ENCODE data around the gene TAS1R3.

DNA sequence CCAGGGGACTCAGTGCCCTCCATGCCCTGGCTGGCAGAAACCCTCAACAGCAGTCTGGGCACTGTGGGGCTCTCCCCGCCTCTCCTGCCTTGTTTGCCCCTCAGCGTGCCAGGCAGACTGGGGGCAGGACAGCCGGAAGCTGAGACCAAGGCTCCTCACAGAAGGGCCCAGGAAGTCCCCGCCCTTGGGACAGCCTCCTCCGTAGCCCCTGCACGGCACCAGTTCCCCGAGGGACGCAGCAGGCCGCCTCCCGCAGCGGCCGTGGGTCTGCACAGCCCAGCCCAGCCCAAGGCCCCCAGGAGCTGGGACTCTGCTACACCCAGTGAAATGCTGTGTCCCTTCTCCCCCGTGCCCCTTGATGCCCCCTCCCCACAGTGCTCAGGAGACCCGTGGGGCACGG lies 2.8 kb upstream of the TAS1R3 start:
- TF ChIP-seq CTCF (conservative IDR thresholded peaks at IDR 0.05 in 1 of 2, IDR thresholded peaks at IDR 0.05 in 1 of 2; ENCODE audit: extremely low read depth in 1 of 2, insufficient read depth in 1 of 2, low read depth in 1 of 2, low read length in 2 of 2) = no peak
- no peak for TF ChIP-seq EZH2 (IDR thresholded peaks at IDR 0.05; ENCODE audit: borderline replicate concordance, low read length)
